ENCODE data around the gene OPN3. TPM values are rescaled to one million over a fixed set of nuclear protein-coding genes. Genes with fewer than 3 reads are reported as not detected.

The OPN3 gene
- total and polyA plus RNA-seq, 2 donors (not counting 3 experiments of a cell fraction or from before 2014, with no cell fraction given): 16.1 to 23.9 TPM

DNA sequence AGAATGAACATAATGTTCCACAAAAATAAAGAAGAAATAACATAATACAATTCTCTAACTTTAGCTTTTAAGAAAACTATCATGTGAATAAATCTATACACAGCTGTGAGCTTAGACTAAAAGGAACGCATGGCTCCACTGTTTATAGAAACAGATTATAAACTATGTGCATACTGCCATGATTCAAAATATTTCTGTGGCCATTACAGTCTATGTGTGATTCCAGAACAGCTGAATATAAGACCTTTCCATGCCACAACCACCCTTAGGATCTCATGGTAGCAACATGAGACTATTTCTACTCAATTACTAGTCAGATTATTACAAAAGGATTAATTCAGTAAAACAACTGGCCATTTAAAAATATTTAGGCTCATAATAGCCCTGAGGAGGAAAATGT, 3.9 kb downstream of the OPN3 start:
- Histone ChIP-seq H3K27ac (ENCODE audit: insufficient read depth, low read depth, low read length) (no peak overlapping the region), H3K79me2 (ENCODE audit: control insufficient read depth, insufficient read depth, low read length) (peaks cover 60% of the 10 kb centered on the region), H3K36me3 (ENCODE audit: control insufficient read depth in 2 of 2, extremely low read depth in 1 of 2, insufficient read depth in 2 of 2, low read length in 2 of 2) (peaks cover 2 to 5% of the 10 kb centered on the region in 2 experiments), H3K4me1 (ENCODE audit: control insufficient read depth, extremely low read depth, insufficient read depth, low read length) (peaks cover 30% of the 10 kb centered on the region), H3K9me3 (replicated peaks; ENCODE audit: control insufficient read depth, insufficient read depth, low read length) (no peaks in the 10 kb centered on the region), H3K4me3 (replicated peaks in 1 of 3; ENCODE audit: insufficient read depth in 1 of 3, low read depth in 1 of 3, low read length in 3 of 3) (no peak overlapping the region), H3K9ac (replicated peaks; ENCODE audit: extremely low read depth, insufficient read depth, low read length) (no peak overlapping the region), H2AFZ (ENCODE audit: low read depth, low read length) (no peak overlapping the region), H3K9me1 (replicated peaks; ENCODE audit: control insufficient read depth, extremely low read depth, insufficient read depth, low read length) (no peaks in the 10 kb centered on the region), H3K27me3 (ENCODE audit: control insufficient read depth in 2 of 2, insufficient read depth in 2 of 2, low read length in 2 of 2) (no peaks in the 10 kb centered on the region), H4K20me1 (replicated peaks; ENCODE audit: control insufficient read depth, extremely low read depth, insufficient read depth, low read length) (peaks cover 4% of the 10 kb centered on the region), H3K4me2 (ENCODE audit: insufficient read depth, low read length) (no peak overlapping the region)
- intact Hi-C loops (cut with micrococcal nuclease): loop anchor here (10.0 kb wide), 1 partner anchor 281 kb away; the partner anchor contains the start of gene RGS7
- no peak for FAIRE-seq
- BruUV-seq (replicated peaks): no TSS peak
- ChIA-PET CTCF (interaction anchor here (1.3 to 3.1 kb wide), 2 partner anchors 12 to 25 kb away, joined by 3 to 12 read pairs; no protein-coding TSS in a partner anchor), POLR2A (no interaction called here)
- no peak for TF ChIP-seq MYC (IDR thresholded peaks at IDR 0.05; ENCODE audit: low read depth, low read length)
- no peak for TF ChIP-seq POLR2AphosphoS5 (IDR thresholded peaks at IDR 0.05; ENCODE audit: insufficient read depth, low read depth, low read length)
- TF ChIP-seq POLR2A (IDR thresholded peaks at IDR 0.05; ENCODE audit: low read depth, low read length): no peak
- TF ChIP-seq JUN (IDR thresholded peaks at IDR 0.05; ENCODE audit: borderline replicate concordance, insufficient read depth, insufficient read length, low read depth): no peak
- no peak for TF ChIP-seq EZH2 (IDR thresholded peaks at IDR 0.05; ENCODE audit: borderline replicate concordance, low read depth, low read length, severe bottlenecking)
- DNase-seq (ENCODE audit: low read depth, low spot score): no peak
- dilution Hi-C loops (cut with MboI; ENCODE audit: extremely low pct_ligation_motif_present, low sequenced_read_pairs): no loop called here

DNA sequence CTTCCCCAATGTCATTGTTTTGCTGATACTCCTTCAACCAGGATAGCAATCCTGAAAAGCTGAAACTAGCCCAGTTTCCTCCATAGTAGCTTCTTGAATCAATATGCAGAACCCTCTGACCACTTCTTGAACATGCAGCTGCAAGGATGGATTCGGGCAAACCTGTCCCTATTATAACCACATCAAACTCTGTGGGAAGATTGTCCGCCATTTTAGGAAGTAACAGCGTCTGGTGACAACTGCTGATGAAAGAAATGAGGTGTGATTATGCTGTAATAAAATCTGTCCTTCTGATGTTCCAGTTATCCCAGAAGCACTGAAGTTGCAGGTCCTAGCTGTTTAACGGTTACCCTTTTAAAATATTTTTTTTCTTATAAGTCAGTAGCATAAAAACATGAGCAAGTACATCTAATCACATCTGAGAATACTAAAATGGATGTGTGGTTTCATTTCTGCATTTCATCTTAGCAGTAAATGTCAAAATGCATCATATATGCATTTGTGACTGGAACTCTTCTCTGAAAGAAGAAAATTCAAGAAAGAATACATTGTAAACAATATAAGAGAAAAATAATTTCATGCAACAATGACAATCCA, 4.5 kb downstream of the OPN3 start:
- no peak overlapping the region for H2AFZ ChIP-seq (ENCODE audit: low read depth, low read length)
- H3K36me3 ChIP-seq (ENCODE audit: control insufficient read depth in 2 of 2, extremely low read depth in 1 of 2, insufficient read depth in 2 of 2, low read length in 2 of 2): peaks cover 2 to 5% of the 10 kb centered on the region in 2 experiments
- H3K4me3 ChIP-seq (replicated peaks in 1 of 3; ENCODE audit: insufficient read depth in 1 of 3, low read depth in 1 of 3, low read length in 3 of 3): no peak overlapping the region
- no peak for FAIRE-seq
- peaks cover 24% of the 10 kb centered on the region for H3K4me1 ChIP-seq (ENCODE audit: control insufficient read depth, extremely low read depth, insufficient read depth, low read length)
- peaks cover 4% of the 10 kb centered on the region for H4K20me1 ChIP-seq (replicated peaks; ENCODE audit: control insufficient read depth, extremely low read depth, insufficient read depth, low read length)
- no peaks in the 10 kb centered on the region for H3K9me3 ChIP-seq (replicated peaks; ENCODE audit: control insufficient read depth, insufficient read depth, low read length)
- no peaks in the 10 kb centered on the region for H3K27me3 ChIP-seq (ENCODE audit: control insufficient read depth in 2 of 2, insufficient read depth in 2 of 2, low read length in 2 of 2)
- peaks cover 60% of the 10 kb centered on the region for H3K79me2 ChIP-seq (ENCODE audit: control insufficient read depth, insufficient read depth, low read length)
- H3K9ac ChIP-seq (replicated peaks; ENCODE audit: extremely low read depth, insufficient read depth, low read length): no peak overlapping the region
- DNase-seq (ENCODE audit: low read depth, low spot score): no peak
- TF ChIP-seq FOS (IDR thresholded peaks at IDR 0.05; ENCODE audit: borderline replicate concordance, insufficient read depth, low read length): no peak
- TF ChIP-seq GATA2 (IDR thresholded peaks at IDR 0.05; ENCODE audit: insufficient read depth, insufficient read length, low read depth, low read length): no peak
- no peak for TF ChIP-seq POLR2A (IDR thresholded peaks at IDR 0.05; ENCODE audit: low read depth, low read length)
- no peak for TF ChIP-seq MYC (IDR thresholded peaks at IDR 0.05; ENCODE audit: low read depth, low read length)
- TF ChIP-seq, protein P1, sequence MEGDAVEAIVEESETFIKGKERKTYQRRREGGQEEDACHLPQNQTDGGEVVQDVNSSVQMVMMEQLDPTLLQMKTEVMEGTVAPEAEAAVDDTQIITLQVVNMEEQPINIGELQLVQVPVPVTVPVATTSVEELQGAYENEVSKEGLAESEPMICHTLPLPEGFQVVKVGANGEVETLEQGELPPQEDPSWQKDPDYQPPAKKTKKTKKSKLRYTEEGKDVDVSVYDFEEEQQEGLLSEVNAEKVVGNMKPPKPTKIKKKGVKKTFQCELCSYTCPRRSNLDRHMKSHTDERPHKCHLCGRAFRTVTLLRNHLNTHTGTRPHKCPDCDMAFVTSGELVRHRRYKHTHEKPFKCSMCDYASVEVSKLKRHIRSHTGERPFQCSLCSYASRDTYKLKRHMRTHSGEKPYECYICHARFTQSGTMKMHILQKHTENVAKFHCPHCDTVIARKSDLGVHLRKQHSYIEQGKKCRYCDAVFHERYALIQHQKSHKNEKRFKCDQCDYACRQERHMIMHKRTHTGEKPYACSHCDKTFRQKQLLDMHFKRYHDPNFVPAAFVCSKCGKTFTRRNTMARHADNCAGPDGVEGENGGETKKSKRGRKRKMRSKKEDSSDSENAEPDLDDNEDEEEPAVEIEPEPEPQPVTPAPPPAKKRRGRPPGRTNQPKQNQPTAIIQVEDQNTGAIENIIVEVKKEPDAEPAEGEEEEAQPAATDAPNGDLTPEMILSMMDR (IDR thresholded peaks at IDR 0.05; ENCODE audit: extremely low read depth in 1 of 2, insufficient read depth in 1 of 2, low read depth in 1 of 2, low read length in 2 of 2): no peak
- TF ChIP-seq EZH2 (IDR thresholded peaks at IDR 0.05; ENCODE audit: borderline replicate concordance, low read depth, low read length, severe bottlenecking): no peak
- no peak for TF ChIP-seq JUN (IDR thresholded peaks at IDR 0.05; ENCODE audit: borderline replicate concordance, insufficient read depth, insufficient read length, low read depth)
- intact Hi-C loops (cut with micrococcal nuclease): loop anchor here (10.0 kb wide), 1 partner anchor 281 kb away; the partner anchor contains the start of gene RGS7
- no peak overlapping the region for H3K27ac ChIP-seq (ENCODE audit: insufficient read depth, low read depth, low read length)
- no peak overlapping the region for H3K4me2 ChIP-seq (ENCODE audit: insufficient read depth, low read length)
- H3K9me1 ChIP-seq (replicated peaks; ENCODE audit: control insufficient read depth, extremely low read depth, insufficient read depth, low read length): no peaks in the 10 kb centered on the region
- ChIA-PET CTCF (interaction anchor here (0.8 to 3.1 kb wide), 3 partner anchors 8 to 25 kb away, joined by 3 to 12 read pairs (median 3); no protein-coding TSS in a partner anchor), POLR2A (no interaction called here)
- no TSS peak for BruUV-seq (replicated peaks)
- dilution Hi-C loops (cut with MboI; ENCODE audit: extremely low pct_ligation_motif_present, low sequenced_read_pairs): no loop called here
